ENCODE data around the gene TMEM144.

GRCh38 chr4:158274636-158275035 lies 64.3 kb downstream of the TMEM144 start:
- TF ChIP-seq CTCF (IDR thresholded peaks at IDR 0.05) (no peak), POLR2A (IDR thresholded peaks at IDR 0.05) (no peak), EP300 (IDR thresholded peaks at IDR 0.05) (no peak)

Measured in upper lobe of left lung (tissue), 4 donors.